ENCODE data around the gene CDKL2. TPM values are rescaled to one million over a fixed set of nuclear protein-coding genes. Genes with fewer than 3 reads are reported as not detected.

Gene CDKL2
- total RNA-seq, 1 donor from 2014 or later, result 0.74 TPM

DNA sequence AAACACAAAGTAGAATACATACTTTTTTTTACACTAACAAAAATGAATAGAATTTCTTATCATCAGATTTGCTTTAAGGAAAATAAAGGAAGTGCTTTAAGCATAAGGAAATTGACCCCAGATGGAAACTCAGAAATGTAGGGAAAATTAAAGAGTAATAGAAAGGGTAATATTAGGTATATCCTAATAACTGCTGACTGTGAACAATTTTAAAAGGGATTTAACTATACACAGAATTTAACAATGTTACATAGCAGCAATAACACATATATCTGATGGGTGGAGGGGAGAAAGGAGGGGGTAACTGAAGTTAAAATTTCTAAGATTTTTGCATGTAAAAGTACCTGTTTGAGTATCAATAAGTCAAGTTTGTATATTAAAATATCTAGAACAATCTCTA lies 8.6 kb downstream of the CDKL2 start:
- no peaks in the 10 kb centered on the region for H3K36me3 ChIP-seq
- intact Hi-C loops (cut with DNase I), result no loop called here
- no peak overlapping the region for H3K27ac ChIP-seq

GRCh38 chr4:75612306-75612705 lies 18.0 kb downstream of the CDKL2 start:
- no peak for TF ChIP-seq POLR2AphosphoS5 (IDR thresholded peaks at IDR 0.05; ENCODE audit: insufficient read depth in 1 of 2, low read depth in 1 of 2)
- no peaks in the 10 kb centered on the region for H3K9me3 ChIP-seq
- DNase-seq (ENCODE audit: extremely low spot score in 2 of 2), result no peak
- intact Hi-C loops (cut with DNase I), result no loop called here
- H3K27ac ChIP-seq, result no peak overlapping the region
- H3K36me3 ChIP-seq, result no peaks in the 10 kb centered on the region
- H3K4me1 ChIP-seq, result no peaks in the 10 kb centered on the region
- no peak overlapping the region for H3K4me3 ChIP-seq
- no peaks in the 10 kb centered on the region for H3K27me3 ChIP-seq

More for the DNA sequence above, 8.6 kb downstream of the CDKL2 start:
- H3K9me3 ChIP-seq, result no peaks in the 10 kb centered on the region
- TF ChIP-seq POLR2A (IDR thresholded peaks at IDR 0.05) (no peak), POLR2AphosphoS5 (IDR thresholded peaks at IDR 0.05; ENCODE audit: insufficient read depth in 1 of 2, low read depth in 1 of 2) (no peak)
- TF ChIP-seq, protein P1, sequence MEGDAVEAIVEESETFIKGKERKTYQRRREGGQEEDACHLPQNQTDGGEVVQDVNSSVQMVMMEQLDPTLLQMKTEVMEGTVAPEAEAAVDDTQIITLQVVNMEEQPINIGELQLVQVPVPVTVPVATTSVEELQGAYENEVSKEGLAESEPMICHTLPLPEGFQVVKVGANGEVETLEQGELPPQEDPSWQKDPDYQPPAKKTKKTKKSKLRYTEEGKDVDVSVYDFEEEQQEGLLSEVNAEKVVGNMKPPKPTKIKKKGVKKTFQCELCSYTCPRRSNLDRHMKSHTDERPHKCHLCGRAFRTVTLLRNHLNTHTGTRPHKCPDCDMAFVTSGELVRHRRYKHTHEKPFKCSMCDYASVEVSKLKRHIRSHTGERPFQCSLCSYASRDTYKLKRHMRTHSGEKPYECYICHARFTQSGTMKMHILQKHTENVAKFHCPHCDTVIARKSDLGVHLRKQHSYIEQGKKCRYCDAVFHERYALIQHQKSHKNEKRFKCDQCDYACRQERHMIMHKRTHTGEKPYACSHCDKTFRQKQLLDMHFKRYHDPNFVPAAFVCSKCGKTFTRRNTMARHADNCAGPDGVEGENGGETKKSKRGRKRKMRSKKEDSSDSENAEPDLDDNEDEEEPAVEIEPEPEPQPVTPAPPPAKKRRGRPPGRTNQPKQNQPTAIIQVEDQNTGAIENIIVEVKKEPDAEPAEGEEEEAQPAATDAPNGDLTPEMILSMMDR (IDR thresholded peaks at IDR 0.05), result no peak
- DNase-seq (ENCODE audit: extremely low spot score in 2 of 2), result no peak
- H3K27me3 ChIP-seq, result no peaks in the 10 kb centered on the region
- no peaks in the 10 kb centered on the region for H3K4me1 ChIP-seq
- H3K4me3 ChIP-seq, result no peak overlapping the region

- H3K4me1 ChIP-seq, result no peaks in the 10 kb centered on the region
- no peak overlapping the region for H3K4me3 ChIP-seq
- H3K36me3 ChIP-seq, result no peaks in the 10 kb centered on the region
- H3K27me3 ChIP-seq, result no peaks in the 10 kb centered on the region
- TF ChIP-seq POLR2A (IDR thresholded peaks at IDR 0.05), result no peak
- TF ChIP-seq, protein P1 (IDR thresholded peaks at IDR 0.05), result no peak
- no peak for TF ChIP-seq POLR2AphosphoS5 (IDR thresholded peaks at IDR 0.05; ENCODE audit: insufficient read depth in 1 of 2, low read depth in 1 of 2)
- intact Hi-C loops (cut with DNase I), result no loop called here
- H3K27ac ChIP-seq, result no peak overlapping the region
- H3K9me3 ChIP-seq, result no peaks in the 10 kb centered on the region
- DNase-seq (ENCODE audit: extremely low spot score in 2 of 2), result no peak
Observed at GRCh38 chr4:75605928-75606327, 24.4 kb downstream of the CDKL2 start.

- no peaks in the 10 kb centered on the region for H3K4me1 ChIP-seq
- DNase-seq (ENCODE audit: extremely low spot score in 2 of 2), result no peak
- intact Hi-C loops (cut with DNase I), result no loop called here
- no peaks in the 10 kb centered on the region for H3K27me3 ChIP-seq
- no peak overlapping the region for H3K27ac ChIP-seq
- TF ChIP-seq, protein P1 (IDR thresholded peaks at IDR 0.05), result no peak
- TF ChIP-seq POLR2A (IDR thresholded peaks at IDR 0.05) (no peak), POLR2AphosphoS5 (IDR thresholded peaks at IDR 0.05; ENCODE audit: insufficient read depth in 1 of 2, low read depth in 1 of 2) (no peak)
- H3K36me3 ChIP-seq, result no peaks in the 10 kb centered on the region
- H3K4me3 ChIP-seq, result no peak overlapping the region
- no peaks in the 10 kb centered on the region for H3K9me3 ChIP-seq
Observed at GRCh38 chr4:75599647-75600046, 30.7 kb downstream of the CDKL2 start.

DNA sequence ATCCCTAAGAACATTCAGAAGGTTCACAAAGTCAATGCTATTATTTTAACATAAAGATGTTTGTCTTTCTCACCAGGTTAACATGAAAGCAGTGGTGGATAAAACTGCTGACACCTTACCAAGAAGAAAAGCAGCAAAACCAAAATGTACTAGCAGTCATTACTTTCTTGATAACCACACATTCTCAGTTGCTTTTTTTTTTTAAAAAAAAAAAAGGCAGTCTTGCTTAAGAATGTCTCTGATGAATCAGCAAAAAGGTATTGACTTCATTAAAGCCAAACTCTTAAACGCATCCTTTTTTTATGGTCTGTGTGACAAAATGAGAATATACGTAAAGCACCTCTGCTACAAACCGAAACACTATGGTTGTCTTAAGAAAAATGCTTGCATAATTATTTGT lies 31.9 kb downstream of the CDKL2 start:
- intact Hi-C loops (cut with DNase I), result no loop called here
- Histone ChIP-seq H3K36me3 (no peaks in the 10 kb centered on the region), H3K4me1 (no peaks in the 10 kb centered on the region), H3K27me3 (no peaks in the 10 kb centered on the region), H3K4me3 (no peak overlapping the region), H3K27ac (no peak overlapping the region), H3K9me3 (no peaks in the 10 kb centered on the region)
- no peak for TF ChIP-seq POLR2A (IDR thresholded peaks at IDR 0.05)
- no peak for TF ChIP-seq POLR2AphosphoS5 (IDR thresholded peaks at IDR 0.05; ENCODE audit: insufficient read depth in 1 of 2, low read depth in 1 of 2)
- TF ChIP-seq, protein P1 (IDR thresholded peaks at IDR 0.05), result no peak
- DNase-seq (ENCODE audit: extremely low spot score in 2 of 2), result no peak

All from vagina (tissue), 2 donors.